ENCODE measurements around the gene LARP4B. TPM values are rescaled to one million over a fixed set of nuclear protein-coding genes. Genes with fewer than 3 reads are reported as not detected.

LARP4B gene
- total RNA-seq, 1 experiment from 2014 or later, result 122 TPM

DNA sequence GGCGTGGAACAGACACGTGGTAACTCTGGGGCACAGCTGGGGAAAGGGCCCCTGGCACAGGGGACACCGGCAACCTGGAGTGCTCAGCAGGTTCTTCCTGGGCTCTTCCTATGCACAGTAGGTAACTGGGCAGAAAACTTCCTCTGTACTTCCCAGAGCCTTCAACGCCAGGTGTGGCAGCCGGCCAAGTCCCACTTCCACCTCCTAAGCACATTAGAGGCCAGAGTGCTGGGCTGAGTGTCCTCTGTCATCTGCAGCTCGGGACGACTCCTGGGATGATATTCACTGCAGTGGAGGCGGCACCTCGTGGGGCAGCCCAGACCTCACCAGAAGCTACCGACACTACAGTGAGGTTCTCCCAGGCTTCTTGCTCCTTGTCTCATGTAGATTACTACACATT is 114.5 kb downstream of the LARP4B start:
- Histone ChIP-seq H3K4me3 (replicated peaks in 1 of 2; ENCODE audit: low read depth in 1 of 2, low read length in 2 of 2) (no peak overlapping the region), H3K4me2 (ENCODE audit: low read length) (no peak overlapping the region), H4K20me1 (ENCODE audit: insufficient read depth) (no peaks in the 10 kb centered on the region), H3K9me2 (ENCODE audit: insufficient read depth) (no peaks in the 10 kb centered on the region), H3K36me3 (ENCODE audit: control insufficient read depth in 1 of 2, insufficient read depth in 2 of 2, low read length in 2 of 2) (peaks cover 59 to 72% of the 10 kb centered on the region in 2 experiments), H3K9ac (ENCODE audit: low read length) (no peak overlapping the region), H3K79me2 (ENCODE audit: insufficient read depth, low read length) (peaks cover 15% of the 10 kb centered on the region; the same call in 1 of the 2 replicates), H3K9me3 (ENCODE audit: control insufficient read depth in 1 of 2, insufficient read depth in 1 of 2, low read depth in 1 of 2, low read length in 2 of 2) (no peaks in the 10 kb centered on the region), H3K27me3 (ENCODE audit: insufficient read depth, low read length) (no peaks in the 10 kb centered on the region), H3K27ac (ENCODE audit: low read depth, low read length) (no peak overlapping the region), H2AFZ (ENCODE audit: low read depth, low read length, poor library complexity, severe bottlenecking) (no peak overlapping the region), H3K4me1 (ENCODE audit: control insufficient read depth in 1 of 2, insufficient read depth in 2 of 2, low read length in 2 of 2) (peaks cover 10 to 18% of the 10 kb centered on the region in 2 experiments; a peak in 3 of 4 replicates)
- DNase-seq (ENCODE audit: low read depth, low spot score), result no peak
- ChIA-PET RAD21 (ENCODE audit: low non-redundant PET in 1 of 2, low total read pairs in 2 of 2, uncharacterized antibody in 2 of 2, unreplicated experiment in 2 of 2) (no interaction called here), CTCF (no interaction called here), POLR2A (no interaction called here)
- TF ChIP-seq EZH2phosphoT487 (IDR thresholded peaks at IDR 0.05; ENCODE audit: borderline replicate concordance) (no peak), CBX3 (IDR thresholded peaks at IDR 0.05; ENCODE audit: low read depth) (no peak), FOSL1 (IDR thresholded peaks at IDR 0.05; ENCODE audit: low read depth) (no peak), SP1 (IDR thresholded peaks at IDR 0.05; ENCODE audit: low read depth) (no peak), JUND (IDR thresholded peaks at IDR 0.05) (no peak), RAD21 (IDR thresholded peaks at IDR 0.05; ENCODE audit: low read depth) (no peak), ELF1 (IDR thresholded peaks at IDR 0.05; ENCODE audit: borderline replicate concordance, low read depth) (no peak), EZH2 (IDR thresholded peaks at IDR 0.05) (no peak), CEBPB (IDR thresholded peaks at IDR 0.05; ENCODE audit: low read depth) (no peak), POLR2AphosphoS5 (IDR thresholded peaks at IDR 0.05; ENCODE audit: low read depth, low read length) (no peak)
- TF ChIP-seq, protein P1, sequence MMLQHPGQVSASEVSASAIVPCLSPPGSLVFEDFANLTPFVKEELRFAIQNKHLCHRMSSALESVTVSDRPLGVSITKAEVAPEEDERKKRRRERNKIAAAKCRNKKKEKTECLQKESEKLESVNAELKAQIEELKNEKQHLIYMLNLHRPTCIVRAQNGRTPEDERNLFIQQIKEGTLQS (IDR thresholded peaks at IDR 0.05), result no peak
- TF ChIP-seq, protein P2, sequence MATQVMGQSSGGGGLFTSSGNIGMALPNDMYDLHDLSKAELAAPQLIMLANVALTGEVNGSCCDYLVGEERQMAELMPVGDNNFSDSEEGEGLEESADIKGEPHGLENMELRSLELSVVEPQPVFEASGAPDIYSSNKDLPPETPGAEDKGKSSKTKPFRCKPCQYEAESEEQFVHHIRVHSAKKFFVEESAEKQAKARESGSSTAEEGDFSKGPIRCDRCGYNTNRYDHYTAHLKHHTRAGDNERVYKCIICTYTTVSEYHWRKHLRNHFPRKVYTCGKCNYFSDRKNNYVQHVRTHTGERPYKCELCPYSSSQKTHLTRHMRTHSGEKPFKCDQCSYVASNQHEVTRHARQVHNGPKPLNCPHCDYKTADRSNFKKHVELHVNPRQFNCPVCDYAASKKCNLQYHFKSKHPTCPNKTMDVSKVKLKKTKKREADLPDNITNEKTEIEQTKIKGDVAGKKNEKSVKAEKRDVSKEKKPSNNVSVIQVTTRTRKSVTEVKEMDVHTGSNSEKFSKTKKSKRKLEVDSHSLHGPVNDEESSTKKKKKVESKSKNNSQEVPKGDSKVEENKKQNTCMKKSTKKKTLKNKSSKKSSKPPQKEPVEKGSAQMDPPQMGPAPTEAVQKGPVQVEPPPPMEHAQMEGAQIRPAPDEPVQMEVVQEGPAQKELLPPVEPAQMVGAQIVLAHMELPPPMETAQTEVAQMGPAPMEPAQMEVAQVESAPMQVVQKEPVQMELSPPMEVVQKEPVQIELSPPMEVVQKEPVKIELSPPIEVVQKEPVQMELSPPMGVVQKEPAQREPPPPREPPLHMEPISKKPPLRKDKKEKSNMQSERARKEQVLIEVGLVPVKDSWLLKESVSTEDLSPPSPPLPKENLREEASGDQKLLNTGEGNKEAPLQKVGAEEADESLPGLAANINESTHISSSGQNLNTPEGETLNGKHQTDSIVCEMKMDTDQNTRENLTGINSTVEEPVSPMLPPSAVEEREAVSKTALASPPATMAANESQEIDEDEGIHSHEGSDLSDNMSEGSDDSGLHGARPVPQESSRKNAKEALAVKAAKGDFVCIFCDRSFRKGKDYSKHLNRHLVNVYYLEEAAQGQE (IDR thresholded peaks at IDR 0.05; ENCODE audit: low read depth), result no peak
- intact Hi-C loops (cut with micrococcal nuclease), result no loop called here
- no peak for ATAC-seq
- BruUV-seq (replicated peaks), result no TSS peak

All from HCT116 (cell line).